Subcutaneous adipose tissue (tissue), 4 donors: ENCODE measurements around the gene KNDC1. TPM values are rescaled to one million over a fixed set of nuclear protein-coding genes. Genes with fewer than 3 reads are reported as not detected.

ENCODE experiments used
- total RNA-seq, 4 donors: library from RNA; depleted of rRNA; stranded (reverse); fragments of >200 nt; gene quantifications; one replicate each; pipeline ENCODE4 v1.1.0, GENCODE V29; 2016
- TF ChIP-seq, protein P1 (sequence below): fragments of 450-650 bp; IDR thresholded peaks from one replicate; pipeline ENCODE4 v1.5.1; 2016; ENCODE audit warnings: low read depth, mild to moderate bottlenecking, control low read depth, antibody characterized with exemption, moderate library complexity

KNDC1 gene
- total RNA-seq, 4 donors from 2014 or later, result not detected

GRCh38 chr10:133185421-133185820 is 25.4 kb downstream of the KNDC1 start:
- TF ChIP-seq, protein P1, sequence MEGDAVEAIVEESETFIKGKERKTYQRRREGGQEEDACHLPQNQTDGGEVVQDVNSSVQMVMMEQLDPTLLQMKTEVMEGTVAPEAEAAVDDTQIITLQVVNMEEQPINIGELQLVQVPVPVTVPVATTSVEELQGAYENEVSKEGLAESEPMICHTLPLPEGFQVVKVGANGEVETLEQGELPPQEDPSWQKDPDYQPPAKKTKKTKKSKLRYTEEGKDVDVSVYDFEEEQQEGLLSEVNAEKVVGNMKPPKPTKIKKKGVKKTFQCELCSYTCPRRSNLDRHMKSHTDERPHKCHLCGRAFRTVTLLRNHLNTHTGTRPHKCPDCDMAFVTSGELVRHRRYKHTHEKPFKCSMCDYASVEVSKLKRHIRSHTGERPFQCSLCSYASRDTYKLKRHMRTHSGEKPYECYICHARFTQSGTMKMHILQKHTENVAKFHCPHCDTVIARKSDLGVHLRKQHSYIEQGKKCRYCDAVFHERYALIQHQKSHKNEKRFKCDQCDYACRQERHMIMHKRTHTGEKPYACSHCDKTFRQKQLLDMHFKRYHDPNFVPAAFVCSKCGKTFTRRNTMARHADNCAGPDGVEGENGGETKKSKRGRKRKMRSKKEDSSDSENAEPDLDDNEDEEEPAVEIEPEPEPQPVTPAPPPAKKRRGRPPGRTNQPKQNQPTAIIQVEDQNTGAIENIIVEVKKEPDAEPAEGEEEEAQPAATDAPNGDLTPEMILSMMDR, result no peak

DNA sequence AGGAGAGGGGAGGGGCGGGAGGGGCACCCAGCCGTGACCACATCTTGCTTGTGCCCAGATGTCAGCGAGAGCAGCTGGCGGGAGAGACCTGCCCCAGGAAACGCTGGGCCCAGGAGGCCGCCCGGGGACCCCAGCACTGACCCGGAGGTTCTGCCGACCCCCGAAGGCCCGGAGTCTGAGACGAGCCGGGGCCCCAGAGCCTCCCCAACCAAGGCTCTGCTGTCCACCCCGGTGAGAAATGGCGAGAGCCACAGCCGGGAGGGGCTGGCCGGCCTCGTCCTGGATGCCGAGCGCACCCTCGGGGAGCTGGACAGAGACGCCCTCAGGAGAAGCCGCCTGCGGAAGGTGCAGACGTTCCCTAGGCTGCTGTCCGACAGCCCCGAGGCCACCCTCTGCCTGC is 25.9 kb downstream of the KNDC1 start:
- TF ChIP-seq, protein P1, result no peak

GRCh38 chr10:133186416-133187090 is 26.5 kb downstream of the KNDC1 start:
- TF ChIP-seq, protein P1, result no peak

DNA sequence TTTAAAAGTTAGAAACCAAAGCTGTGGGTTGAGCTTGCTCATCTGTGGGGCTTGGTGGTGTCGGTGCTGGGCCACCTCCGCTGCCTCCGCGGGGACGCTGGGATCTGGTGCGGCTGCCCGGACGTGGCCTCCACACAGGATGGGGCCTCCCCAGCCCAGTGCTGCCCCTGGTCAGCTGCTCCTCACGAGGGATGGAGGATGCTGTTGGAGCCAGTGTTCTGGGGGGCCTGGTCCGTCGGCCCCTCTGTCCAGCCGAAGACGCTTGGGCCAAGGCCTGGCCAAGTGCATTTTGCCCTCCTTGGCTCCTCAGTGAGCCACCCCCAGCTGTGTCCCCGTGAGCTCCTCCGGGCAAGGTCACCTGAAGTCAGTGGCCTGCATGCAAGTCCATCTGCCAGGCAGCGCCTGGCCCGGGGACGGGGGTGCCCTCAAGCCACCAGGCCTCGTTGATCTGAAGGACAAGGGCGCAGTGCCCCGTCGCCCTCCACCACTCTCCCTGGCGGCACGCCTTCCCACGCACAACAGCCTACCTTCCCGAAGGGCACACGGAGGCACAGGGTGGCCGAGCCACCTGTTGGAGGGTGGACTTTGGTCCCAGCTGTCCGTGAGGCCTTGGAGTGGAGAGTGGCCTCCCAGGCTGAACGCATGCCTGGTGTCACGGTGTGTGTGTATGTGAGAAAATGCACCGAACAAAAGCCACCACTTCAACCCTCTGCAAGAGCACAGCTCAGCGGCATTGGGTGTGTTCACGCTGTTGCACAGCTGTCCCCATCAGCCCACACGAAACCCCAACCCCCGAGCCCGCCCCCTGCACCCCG is 27.3 kb downstream of the KNDC1 start:
- TF ChIP-seq, protein P1, result no peak

DNA sequence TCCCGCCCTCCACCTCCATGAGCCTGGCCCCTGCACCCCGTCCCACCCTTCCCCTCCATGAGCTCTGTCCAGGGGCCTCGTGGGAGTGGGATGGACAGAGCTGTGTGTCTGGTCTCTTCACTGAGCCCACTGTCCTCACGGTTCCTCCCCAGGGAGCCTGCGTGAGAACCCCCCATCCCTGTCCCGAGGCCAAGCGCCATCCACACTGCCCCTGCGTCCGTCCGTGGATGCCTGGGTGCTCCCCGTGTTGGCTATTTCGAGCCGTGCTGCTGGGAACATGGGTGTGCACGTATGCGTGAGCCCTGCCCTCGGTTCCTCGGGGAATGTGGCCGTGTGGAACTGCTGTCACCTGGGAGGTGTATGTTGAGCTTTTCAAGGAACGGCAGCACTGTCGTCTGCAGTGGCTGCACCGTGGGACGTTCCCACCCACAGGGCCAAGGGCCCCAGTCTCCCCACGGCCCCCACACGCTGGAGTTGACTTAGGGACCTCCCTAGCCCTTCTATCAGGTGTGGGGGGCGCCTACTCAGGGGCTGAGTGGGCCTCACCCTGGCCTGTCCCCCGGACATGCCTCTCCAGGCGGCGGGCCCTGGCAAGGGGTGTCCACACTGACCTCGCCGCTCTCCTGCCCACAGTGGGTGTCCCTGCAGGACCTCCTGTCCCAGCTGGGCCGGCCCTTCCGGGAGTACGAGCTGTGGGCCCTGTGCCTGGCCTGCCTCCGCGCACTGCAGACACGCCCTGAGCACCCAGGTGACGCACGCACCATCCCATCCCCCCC is 28.1 kb downstream of the KNDC1 start:
- TF ChIP-seq, protein P1, result no peak

DNA sequence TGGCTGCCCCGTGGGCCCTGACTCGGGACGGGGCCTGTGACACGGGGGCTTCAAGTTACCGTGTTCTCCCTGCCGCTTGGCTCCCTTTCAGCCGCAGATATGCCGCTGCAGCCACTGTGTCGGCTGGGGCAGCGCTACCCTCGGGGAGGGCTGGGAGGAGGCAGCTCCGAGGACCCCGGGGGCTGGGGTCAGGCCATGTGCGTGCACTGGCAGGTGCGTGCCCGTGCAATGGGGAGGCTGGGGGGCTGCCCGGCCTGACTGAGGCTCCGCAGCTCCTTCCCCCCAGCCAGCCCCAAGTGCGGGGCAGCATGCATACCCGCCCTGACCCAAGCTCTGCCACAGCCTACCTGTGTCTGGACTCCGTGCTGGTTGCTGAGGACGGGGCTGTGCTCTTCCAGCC is 29.2 kb downstream of the KNDC1 start:
- TF ChIP-seq, protein P1, result no peak

DNA sequence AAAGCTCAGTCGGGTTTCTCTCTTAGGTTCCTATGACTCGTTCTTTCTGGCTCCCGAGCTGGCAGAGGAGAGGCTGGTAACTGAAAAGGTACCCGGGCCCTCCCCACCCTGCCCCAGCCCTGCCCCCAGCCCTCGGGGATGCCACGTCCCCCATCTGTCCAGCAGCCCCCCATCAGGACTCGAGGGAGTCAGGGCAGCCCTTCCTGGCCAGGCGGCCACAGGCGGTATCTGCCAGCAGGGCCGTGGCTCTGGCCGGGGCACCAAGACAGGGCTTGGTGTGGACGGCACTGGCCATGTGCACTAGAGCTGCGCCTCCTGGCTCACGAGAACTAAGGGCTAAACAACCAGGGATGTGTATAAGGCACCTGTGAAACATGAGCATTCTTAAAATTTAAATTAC is 29.7 kb downstream of the KNDC1 start:
- TF ChIP-seq, protein P1, result no peak
